Keratinocyte (primary cell): ENCODE results near the gene ZSWIM7. TPM values are rescaled to one million over a fixed set of nuclear protein-coding genes. Genes with fewer than 3 reads are reported as not detected.
A peak's percentile ranks its signal among the peaks of the same experiment; 100 is the strongest.

Experiments
- DNase-seq: peaks from one replicate; pipeline ENCODE4 v3.0.0-alpha.2; 2011; ENCODE audit warnings: low read depth, missing footprints, low spot score
- FAIRE-seq: peaks from 2 replicates; lab custom pipeline; 2011; peaks lifted over from hg19 to GRCh38; lab: Jason Lieb, UNC
- H2AFZ ChIP-seq: 2 replicates; pipeline ENCODE4 v1.6.0; 2012; ENCODE audit warnings: low read length, control low read depth, inconsistent platforms; ENCODE audit not compliant: control insufficient read depth
- H3K27ac ChIP-seq: 2 replicates; pipeline ENCODE4 v1.5.1; 2011; ENCODE audit warnings: low read length; ENCODE audit not compliant: control insufficient read depth, insufficient read depth
- H3K27me3 ChIP-seq: 3 replicates; pipeline ENCODE4 v1.6.0; 2011; ENCODE audit warnings: low read length; ENCODE audit not compliant: control insufficient read depth, insufficient read depth; ENCODE audit errors: extremely low read depth
- H3K36me3 ChIP-seq, 2 experiments: 2 replicates in 1 of 2; 3 replicates in 1 of 2; pipeline ENCODE4 v1.5.1; 2011; ENCODE audit warnings: low read length in 2 of 2, mild to moderate bottlenecking in 1 of 2; ENCODE audit not compliant: control insufficient read depth in 2 of 2, insufficient read depth in 2 of 2; ENCODE audit errors: extremely low read depth in 1 of 2
- H3K4me1 ChIP-seq: 3 replicates; pipeline ENCODE4 v1.5.1; 2011; ENCODE audit warnings: low read length; ENCODE audit not compliant: control insufficient read depth, insufficient read depth; ENCODE audit errors: extremely low read depth
- H3K4me2 ChIP-seq: 3 replicates; pipeline ENCODE4 v1.6.0; 2011; ENCODE audit warnings: low read depth, low read length; ENCODE audit not compliant: control insufficient read depth, insufficient read depth; ENCODE audit errors: extremely low read depth
- H3K4me3 ChIP-seq, 3 experiments: fragments of 200-600 bp in 1 of 3; sonication (generic) in 1 of 3; 2 replicates in 2 of 3; 3 replicates in 1 of 3; pipeline ENCODE4 v1.5.1; 2011 to 2016; ENCODE audit warnings: low read length in 3 of 3, mild to moderate bottlenecking in 3 of 3, control low read depth in 2 of 3, inconsistent platforms in 1 of 3, low read depth in 1 of 3, mixed read lengths in 1 of 3, mixed run types in 1 of 3, moderate library complexity in 1 of 3; ENCODE audit not compliant: control insufficient read depth in 2 of 3, insufficient read depth in 2 of 3; ENCODE audit errors: extremely low read depth in 1 of 3
- H3K79me2 ChIP-seq: 2 replicates; pipeline ENCODE4 v1.6.0; 2012; ENCODE audit warnings: low read length; ENCODE audit not compliant: control insufficient read depth, insufficient read depth
- H3K9ac ChIP-seq: 3 replicates; pipeline ENCODE4 v1.6.0; 2011; ENCODE audit warnings: low read length; ENCODE audit not compliant: control insufficient read depth, insufficient read depth; ENCODE audit errors: extremely low read depth
- H3K9me1 ChIP-seq: 3 replicates; pipeline ENCODE4 v1.6.0; 2011; ENCODE audit warnings: low read length; ENCODE audit not compliant: control insufficient read depth, insufficient read depth; ENCODE audit errors: extremely low read depth
- H3K9me3 ChIP-seq: 2 replicates; pipeline ENCODE4 v1.5.1; 2012; ENCODE audit warnings: low read depth, low read length; ENCODE audit not compliant: control insufficient read depth
- H4K20me1 ChIP-seq: 3 replicates; pipeline ENCODE4 v1.6.0; 2011; ENCODE audit warnings: low read length; ENCODE audit not compliant: control insufficient read depth, insufficient read depth; ENCODE audit errors: extremely low read depth
- EZH2 ChIP-seq: IDR thresholded peaks from one replicate; pipeline ENCODE4 v1.6.1; 2012; ENCODE audit warnings: inconsistent platforms, mild to moderate bottlenecking, low read length, moderate library complexity
- dilution Hi-C: fragments of 300-500 bp; cut with MboI; formaldehyde crosslinking; loops from one replicate; pipeline ENCODE4 v1.7.0; 2020; ENCODE audit warnings: low sequenced_read_pairs; ENCODE audit not compliant: extremely low pct_ligation_motif_present
- polyA plus RNA-seq, 5 experiments: library from polyadenylated mRNA; depleted of rRNA in 3 of 5; stranded (reverse) in 3 of 5; stranded (forward) in 1 of 5; unstranded in 1 of 5; fragments of >200 nt; gene quantifications; 1 replicate in 1 of 5; 2 replicates in 3 of 5; 3 replicates in 1 of 5; pipeline versions ENCODE4 v1.2.1 to v1.2.3, GENCODE V29; 2011 to 2012; ENCODE audit warnings: missing spikeins in 2 of 5, low read depth in 1 of 5, low replicate concordance in 1 of 5
- TF ChIP-seq, protein P1 (sequence below), 3 experiments: IDR thresholded peaks in 1 of 3; conservative IDR thresholded peaks in 1 of 3; optimal IDR thresholded peaks in 1 of 3; 2 replicates in 2 of 3; 3 replicates in 1 of 3; pipeline versions ENCODE3 to v1.5.1; 2011; ENCODE audit warnings: low read length in 3 of 3, mild to moderate bottlenecking in 3 of 3, moderate library complexity in 2 of 3, control low read depth in 1 of 3, inconsistent platforms in 1 of 3; ENCODE audit not compliant: insufficient read depth in 2 of 3; ENCODE audit errors: extremely low read depth in 1 of 3

ZSWIM7 gene
- polyA plus RNA-seq, 1 donor (not counting 4 experiments of a cell fraction or from before 2014, with no cell fraction given) = 47.1 TPM

GRCh38 chr17:16027708-16028584, 28.4 kb upstream of the ZSWIM7 start:
- H3K79me2 ChIP-seq = peaks cover 10% of the 10 kb centered on the region
- peak; percentile 79 for FAIRE-seq
- H3K9ac ChIP-seq = peak overlapping the region; percentile 69
- H3K27me3 ChIP-seq = no peaks in the 10 kb centered on the region
- H3K4me1 ChIP-seq = peaks cover 22% of the 10 kb centered on the region
- peaks cover 34 to 44% of the 10 kb centered on the region in 2 experiments for H3K36me3 ChIP-seq
- H2AFZ ChIP-seq = no peak overlapping the region
- peak overlapping the region in 1 of 3 experiments; percentile 12 for H3K4me3 ChIP-seq
- peak overlapping the region; percentile 98 for H3K27ac ChIP-seq
- TF ChIP-seq EZH2 = no peak
- TF ChIP-seq, protein P1, sequence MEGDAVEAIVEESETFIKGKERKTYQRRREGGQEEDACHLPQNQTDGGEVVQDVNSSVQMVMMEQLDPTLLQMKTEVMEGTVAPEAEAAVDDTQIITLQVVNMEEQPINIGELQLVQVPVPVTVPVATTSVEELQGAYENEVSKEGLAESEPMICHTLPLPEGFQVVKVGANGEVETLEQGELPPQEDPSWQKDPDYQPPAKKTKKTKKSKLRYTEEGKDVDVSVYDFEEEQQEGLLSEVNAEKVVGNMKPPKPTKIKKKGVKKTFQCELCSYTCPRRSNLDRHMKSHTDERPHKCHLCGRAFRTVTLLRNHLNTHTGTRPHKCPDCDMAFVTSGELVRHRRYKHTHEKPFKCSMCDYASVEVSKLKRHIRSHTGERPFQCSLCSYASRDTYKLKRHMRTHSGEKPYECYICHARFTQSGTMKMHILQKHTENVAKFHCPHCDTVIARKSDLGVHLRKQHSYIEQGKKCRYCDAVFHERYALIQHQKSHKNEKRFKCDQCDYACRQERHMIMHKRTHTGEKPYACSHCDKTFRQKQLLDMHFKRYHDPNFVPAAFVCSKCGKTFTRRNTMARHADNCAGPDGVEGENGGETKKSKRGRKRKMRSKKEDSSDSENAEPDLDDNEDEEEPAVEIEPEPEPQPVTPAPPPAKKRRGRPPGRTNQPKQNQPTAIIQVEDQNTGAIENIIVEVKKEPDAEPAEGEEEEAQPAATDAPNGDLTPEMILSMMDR (optimal IDR thresholded peaks at IDR 0.05 in 1 of 3, IDR thresholded peaks at IDR 0.05 in 1 of 3, conservative IDR thresholded peaks at IDR 0.05 in 1 of 3; ENCODE audit: extremely low read depth in 1 of 3, insufficient read depth in 2 of 3, low read length in 3 of 3) = no peak
- H3K9me3 ChIP-seq = no peaks in the 10 kb centered on the region
- peak; percentile 59 for DNase-seq
- H3K9me1 ChIP-seq = no peaks in the 10 kb centered on the region
- dilution Hi-C loops = no loop called here
- peak overlapping the region; percentile 45 for H3K4me2 ChIP-seq
- no peaks in the 10 kb centered on the region for H4K20me1 ChIP-seq

DNA sequence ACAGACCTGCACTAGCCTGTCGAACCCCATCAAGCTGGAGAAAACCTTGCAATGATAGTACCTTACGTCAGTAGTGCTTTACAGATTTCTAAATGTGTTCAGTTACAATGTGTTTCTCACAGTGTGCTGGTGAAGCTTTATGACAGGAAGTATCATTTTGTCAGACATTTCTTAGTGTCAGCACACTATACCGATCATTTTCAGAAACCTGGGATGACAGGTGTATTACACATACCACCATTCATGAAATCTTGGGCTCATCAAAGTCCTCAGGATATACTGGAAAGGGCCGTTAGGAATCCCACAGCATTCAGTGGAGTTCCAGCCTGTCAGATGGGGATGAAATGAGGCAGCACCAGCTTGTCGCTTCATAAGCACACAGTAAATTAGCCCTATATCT, 27.4 kb upstream of the ZSWIM7 start:
- no peak overlapping the region for H3K4me2 ChIP-seq
- no peak overlapping the region for H3K9ac ChIP-seq
- H3K9me1 ChIP-seq = no peaks in the 10 kb centered on the region
- FAIRE-seq (peak; percentile 55), DNase-seq (no peak)
- dilution Hi-C loops = no loop called here
- H3K4me3 ChIP-seq = no peak overlapping the region
- H3K9me3 ChIP-seq = no peaks in the 10 kb centered on the region
- peaks cover 15% of the 10 kb centered on the region for H3K79me2 ChIP-seq
- no peaks in the 10 kb centered on the region for H4K20me1 ChIP-seq
- no peak for TF ChIP-seq EZH2
- H3K36me3 ChIP-seq = peaks cover 30 to 35% of the 10 kb centered on the region in 2 experiments
- peaks cover 22% of the 10 kb centered on the region for H3K4me1 ChIP-seq
- peak overlapping the region; percentile 98 for H3K27ac ChIP-seq
- H3K27me3 ChIP-seq = no peaks in the 10 kb centered on the region
- H2AFZ ChIP-seq = no peak overlapping the region
